IMR-90 (cell line): Measurements from ENCODE around the gene SLC2A13. TPM values are rescaled to one million over a fixed set of nuclear protein-coding genes. Genes with fewer than 3 reads are reported as not detected.

Experiments
- ATAC-seq: fragments of 200-7000 bp; cut with Tn5 transposase; 2 replicates; pipeline ENCODE4 v1.9.1; 2020; ENCODE audit warnings: low read depth, mild to moderate bottlenecking, moderate library complexity
- BruUV-seq: library from RNA; stranded (reverse); fragments of 400-500 nt; replicated peaks from 2 replicates; lab custom pipeline; 2021; lab: Mats Ljungman, UMichigan
- CTCF ChIA-PET: fragments of 300-600 bp; formaldehyde crosslinking; extraction: SDS; loops from one replicate; lab custom pipeline; 2021; ENCODE audit warnings: antibody characterized with exemption; lab: Yijun Ruan, JAX
- POLR2A ChIA-PET: fragments of 300-600 bp; sonication (Branson Sonifier 250); formaldehyde crosslinking; loops from one replicate; lab custom pipeline; 2022; ENCODE audit warnings: antibody characterized with exemption; ENCODE audit not compliant: unreplicated experiment; lab: Charles Lee
- DNase-seq: peaks from one replicate; pipeline ENCODE4 v3.0.0; 2013
- H2AFZ ChIP-seq: replicated peaks from 2 replicates; pipeline ENCODE3; 2013; ENCODE audit warnings: low read length, mild to moderate bottlenecking; ENCODE audit not compliant: poor library complexity
- H2AK5ac ChIP-seq: 2 replicates; pipeline ENCODE4 v1.6.1; 2013; ENCODE audit warnings: low read depth, low read length, inconsistent platforms
- H2AK9ac ChIP-seq: replicated peaks from 2 replicates; pipeline ENCODE3; 2013; ENCODE audit warnings: mild to moderate bottlenecking, low read depth, low read length, moderate library complexity; ENCODE audit not compliant: poor library complexity
- H2BK120ac ChIP-seq: 2 replicates; pipeline ENCODE4 v1.6.1; 2013; ENCODE audit warnings: low read depth, low read length, inconsistent platforms
- H2BK15ac ChIP-seq: 3 replicates; pipeline ENCODE4 v1.6.1; 2013; ENCODE audit warnings: low read depth, low read length, inconsistent platforms
- H2BK20ac ChIP-seq: 2 replicates; pipeline ENCODE4 v1.6.1; 2013; ENCODE audit warnings: low read depth, mild to moderate bottlenecking, inconsistent platforms, low read length, moderate library complexity
- H2BK5ac ChIP-seq: 2 replicates; pipeline ENCODE4 v1.6.1; 2013; ENCODE audit warnings: mild to moderate bottlenecking, low read depth, low read length, inconsistent platforms; ENCODE audit not compliant: poor library complexity, severe bottlenecking
- H3K14ac ChIP-seq: replicated peaks from 2 replicates; pipeline ENCODE4 v1.6.1; 2013; ENCODE audit warnings: low read depth, low read length, inconsistent platforms
- H3K18ac ChIP-seq: 2 replicates; pipeline ENCODE4 v1.6.1; 2013; ENCODE audit warnings: low read depth, low read length, control low read depth
- H3K23ac ChIP-seq: 2 replicates; pipeline ENCODE4 v1.6.1; 2013; ENCODE audit warnings: low read depth, low read length, inconsistent platforms
- H3K27ac ChIP-seq: 2 replicates; pipeline ENCODE4 v1.5.1; 2013; ENCODE audit warnings: mild to moderate bottlenecking, control low read depth, low read length; ENCODE audit not compliant: insufficient read depth
- H3K27me3 ChIP-seq: 2 replicates; pipeline ENCODE4 v1.6.1; 2013; ENCODE audit warnings: low read length; ENCODE audit not compliant: control insufficient read depth, insufficient read depth
- H3K36me3 ChIP-seq: 2 replicates; pipeline ENCODE4 v1.6.1; 2013; ENCODE audit warnings: low read length, mixed read lengths; ENCODE audit not compliant: control insufficient read depth, insufficient read depth
- H3K4ac ChIP-seq: 2 replicates; pipeline ENCODE4 v1.6.1; 2013; ENCODE audit warnings: low read depth, low read length, inconsistent platforms
- H3K4me1 ChIP-seq: 2 replicates; pipeline ENCODE4 v1.6.1; 2013; ENCODE audit warnings: low read length, mixed read lengths; ENCODE audit not compliant: control insufficient read depth, insufficient read depth
- H3K4me2 ChIP-seq: 2 replicates; pipeline ENCODE4 v1.6.1; 2013; ENCODE audit warnings: low read depth, mild to moderate bottlenecking, control low read depth, low read length, moderate library complexity
- H3K4me3 ChIP-seq: 2 replicates; pipeline ENCODE4 v1.5.1; 2013; ENCODE audit warnings: low read depth, mild to moderate bottlenecking, control low read depth, low read length, moderate library complexity; ENCODE audit not compliant: insufficient read depth
- H3K56ac ChIP-seq: 2 replicates; pipeline ENCODE4 v1.6.1; 2013; ENCODE audit warnings: low read length, inconsistent platforms; ENCODE audit not compliant: insufficient read depth; ENCODE audit errors: extremely low read depth
- H3K79me1 ChIP-seq, 2 experiments: 2 replicates each; pipeline ENCODE4 v1.6.1; 2013; ENCODE audit warnings: low read length in 2 of 2, inconsistent platforms in 1 of 2, low read depth in 1 of 2
- H3K9ac ChIP-seq: 2 replicates; pipeline ENCODE4 v1.6.1; 2013; ENCODE audit warnings: low read depth, low read length, control low read depth
- H3K9me1 ChIP-seq: 2 replicates; pipeline ENCODE4 v1.6.1; 2013; ENCODE audit warnings: low read length, inconsistent platforms; ENCODE audit not compliant: insufficient read depth
- H3K9me3 ChIP-seq: 2 replicates; pipeline ENCODE4 v1.6.1; 2013; ENCODE audit warnings: low read length; ENCODE audit not compliant: control insufficient read depth, insufficient read depth
- H4K20me1 ChIP-seq: 2 replicates; pipeline ENCODE4 v1.6.1; 2013; ENCODE audit warnings: low read length, inconsistent platforms; ENCODE audit not compliant: insufficient read depth
- H4K5ac ChIP-seq: 2 replicates; pipeline ENCODE4 v1.6.1; 2013; ENCODE audit warnings: mild to moderate bottlenecking, low read depth, low read length, control low read depth
- H4K8ac ChIP-seq, 2 experiments: 2 replicates each; pipeline ENCODE4 v1.6.1; 2013; ENCODE audit warnings: low read depth in 2 of 2, low read length in 2 of 2, control low read depth in 1 of 2, inconsistent platforms in 1 of 2
- H4K91ac ChIP-seq: 2 replicates; pipeline ENCODE4 v1.6.1; 2013; ENCODE audit warnings: low read depth, low read length, inconsistent platforms; ENCODE audit not compliant: insufficient read depth
- BHLHE40 ChIP-seq: fragments of 150-350 bp; IDR thresholded peaks from 2 replicates; pipeline ENCODE4 v1.6.1; 2016; ENCODE audit warnings: mild to moderate bottlenecking, low read depth, low read length
- CEBPB ChIP-seq: IDR thresholded peaks from 2 replicates; pipeline ENCODE4 v1.6.1; 2012; ENCODE audit warnings: low read depth, low read length, improper control_type of control experiment
- CHD1 ChIP-seq: IDR thresholded peaks from 2 replicates; pipeline ENCODE4 v1.6.1; 2012; ENCODE audit warnings: low read depth, low read length, improper control_type of control experiment
- CTCF ChIP-seq: conservative IDR thresholded peaks from 2 replicates; pipeline ENCODE4 v1.5.1; 2012; ENCODE audit warnings: mild to moderate bottlenecking, low read depth, low read length, improper control_type of control experiment
- ELK1 ChIP-seq: fragments of 150-350 bp; IDR thresholded peaks from 2 replicates; pipeline ENCODE4 v1.6.1; 2016; ENCODE audit warnings: low read depth, mild to moderate bottlenecking, low read length, moderate library complexity, borderline replicate concordance
- FOS ChIP-seq: fragments of 150-350 bp; IDR thresholded peaks from 2 replicates; pipeline ENCODE4 v1.6.1; 2016; ENCODE audit warnings: low read depth, low read length
- MAFK ChIP-seq: IDR thresholded peaks from 2 replicates; pipeline ENCODE4 v1.6.1; 2012; ENCODE audit warnings: low read depth, low read length, improper control_type of control experiment
- MAZ ChIP-seq: IDR thresholded peaks from 2 replicates; pipeline ENCODE4 v1.6.1; 2012; ENCODE audit warnings: low read depth, mild to moderate bottlenecking, low read length, improper control_type of control experiment, moderate library complexity, borderline replicate concordance
- MXI1 ChIP-seq: IDR thresholded peaks from 2 replicates; pipeline ENCODE4 v1.6.1; 2012; ENCODE audit warnings: low read depth, mild to moderate bottlenecking, low read length, moderate library complexity, borderline replicate concordance
- NFE2L2 ChIP-seq: fragments of 150-350 bp; IDR thresholded peaks from 2 replicates; pipeline ENCODE4 v1.6.1; 2016; ENCODE audit warnings: low read depth, mild to moderate bottlenecking, low read length
- POLR2A ChIP-seq: IDR thresholded peaks from 2 replicates; pipeline ENCODE4 v1.6.1; 2012; ENCODE audit warnings: mild to moderate bottlenecking, low read depth, low read length
- RAD21 ChIP-seq: IDR thresholded peaks from 2 replicates; pipeline ENCODE4 v1.6.1; 2012; ENCODE audit warnings: low read length, improper control_type of control experiment
- RCOR1 ChIP-seq: IDR thresholded peaks from 2 replicates; pipeline ENCODE4 v1.6.1; 2012; ENCODE audit warnings: mild to moderate bottlenecking, low read length, improper control_type of control experiment; ENCODE audit not compliant: insufficient replicate concordance
- RFX5 ChIP-seq: IDR thresholded peaks from 2 replicates; pipeline ENCODE4 v1.8.0; 2012; ENCODE audit warnings: low read depth, mild to moderate bottlenecking, low read length, moderate library complexity
- SMC3 ChIP-seq: fragments of 150-350 bp; IDR thresholded peaks from 2 replicates; pipeline ENCODE4 v1.6.1; 2016; ENCODE audit warnings: low read depth, mild to moderate bottlenecking, antibody characterized with exemption, low read length, moderate library complexity
- USF2 ChIP-seq: fragments of 150-350 bp; IDR thresholded peaks from 2 replicates; pipeline ENCODE4 v1.6.1; 2017; ENCODE audit warnings: mild to moderate bottlenecking, antibody characterized with exemption, low read length, low read depth
- WGBS, 2 experiments: methylation state at CpG; one replicate each; pipeline versions ENCODE4 v1.1.5 to v1.1.7; 2013; ENCODE audit warnings: missing lambda C conversion rate in 2 of 2; ENCODE audit not compliant: insufficient read length in 1 of 2; ENCODE audit errors: extremely low coverage in 2 of 2; 5-methylcytosine and 5-hydroxymethylcytosine counted together
- dilution Hi-C: fragments of 300-500 bp; cut with HindIII; formaldehyde crosslinking; loops from one replicate; pipeline ENCODE4 v1.14.3; 2018; ENCODE audit warnings: low sequenced_read_pairs; ENCODE audit not compliant: unreplicated experiment
- in situ Hi-C: fragments of 300-500 bp; cut with MboI; formaldehyde crosslinking; loops from 3 replicates; pipeline ENCODE4 v1.14.3; 2019; ENCODE audit warnings: low sequenced_read_pairs, inconsistent platforms, mixed read lengths
- intact Hi-C: fragments of 100-400 bp; cut with micrococcal nuclease; formaldehyde crosslinking; loops from 2 replicates; pipeline ENCODE4 v1.10.0; 2022
- polyA plus RNA-seq, 3 experiments: library from polyadenylated mRNA; depleted of rRNA; stranded (reverse); fragments of >200 nt; gene quantifications; 2 replicates each; pipeline ENCODE4 v1.2.3, GENCODE V29; 2012; ENCODE audit warnings: low replicate concordance in 1 of 3
- total RNA-seq: library from RNA; depleted of rRNA; stranded (reverse); fragments of >200 nt; gene quantifications from 2 replicates; pipeline ENCODE4 v1.2.3, GENCODE V29; 2012

SLC2A13 gene
- total and polyA plus RNA-seq, 2 of the 4 experiments (the other 2 are of a cell fraction) = 1.5 to 3.9 TPM

GRCh38 chr12:39815746-39816145, 290.1 kb downstream of the SLC2A13 start:
- Histone ChIP-seq H3K4me2 (no peak overlapping the region), H4K91ac (no peak overlapping the region), H4K8ac (no peak overlapping the region), H3K56ac (no peak overlapping the region), H3K9ac (no peak overlapping the region), H3K23ac (no peak overlapping the region), H3K27ac (no peak overlapping the region), H2AFZ (no peak overlapping the region), H3K14ac (no peak overlapping the region), H3K36me3 (no peaks in the 10 kb centered on the region), H2BK5ac (no peak overlapping the region), H3K4ac (no peak overlapping the region), H3K9me1 (no peaks in the 10 kb centered on the region), H3K18ac (no peak overlapping the region), H2BK120ac (no peak overlapping the region), H4K5ac (no peak overlapping the region), H3K4me3 (no peak overlapping the region), H2AK9ac (no peak overlapping the region), H3K9me3 (no peaks in the 10 kb centered on the region), H3K4me1 (no peaks in the 10 kb centered on the region), H4K20me1 (no peaks in the 10 kb centered on the region), H3K79me1 (no peaks in the 10 kb centered on the region), H2BK20ac (no peak overlapping the region), H3K27me3 (no peaks in the 10 kb centered on the region), H2AK5ac (no peak overlapping the region), H2BK15ac (no peak overlapping the region)
- ChIA-PET CTCF (interaction anchor here (1.3 kb wide), 1 partner anchor 8 kb away, joined by 3 read pairs; no protein-coding TSS in a partner anchor), POLR2A (no interaction called here)
- WGBS, 2 experiments = no CpG with 5 or more reads among the region's 2 CpGs
- intact Hi-C loops (no loop called here), dilution Hi-C loops (no loop called here), in situ Hi-C loops (no loop called here)
- TF ChIP-seq SMC3 (no peak), CTCF (no peak), CHD1 (no peak), RCOR1 (no peak), RAD21 (no peak), ELK1 (no peak), RFX5 (no peak), BHLHE40 (no peak), MAFK (no peak), MAZ (no peak), FOS (no peak), NFE2L2 (no peak), CEBPB (no peak), MXI1 (no peak), POLR2A (no peak), USF2 (no peak)
- ATAC-seq (no peak), DNase-seq (no peak)
- BruUV-seq = no TSS peak
